GM20000 (cell line): ENCODE data around the gene POLR2F.
"Not testable (repeated sequence)": the region's sequence is repeated elsewhere in the genome, so short reads cannot be mapped to it uniquely, and the experiment has no call there.

Source experiments
- DNase-seq: peaks from one replicate; pipeline ENCODE4 v3.0.0; 2012; ENCODE audit warnings: low spot score
- CTCF ChIP-seq: IDR thresholded peaks from 2 replicates; pipeline ENCODE4 v1.5.1; 2012; ENCODE audit warnings: mild to moderate bottlenecking, control low read depth; ENCODE audit errors: extremely low read depth, missing control alignments

Gene POLR2F

GRCh38 chr22:37943825-37944198, 9.7 kb upstream of the POLR2F start:
- TF ChIP-seq CTCF = no peak
- DNase-seq = no peak

- not testable (repeated sequence) for DNase-seq
Measured at GRCh38 chr22:37944423-37944822, 9.1 kb upstream of the POLR2F start.

- not testable (repeated sequence) for DNase-seq
Measured at GRCh38 chr22:37947142-37947795, 6.2 kb upstream of the POLR2F start.

- TF ChIP-seq CTCF = no peak
- DNase-seq = no peak
Measured at GRCh38 chr22:37951305-37951704, 2.2 kb upstream of the POLR2F start.

GRCh38 chr22:37952629-37953028, 870 bp upstream of the POLR2F start:
- DNase-seq = not testable (repeated sequence)

GRCh38 chr22:37953062-37953436, 450 bp upstream of the POLR2F start:
- no peak for DNase-seq
- no peak for TF ChIP-seq CTCF

GRCh38 chr22:37954686-37955085, 1.2 kb downstream of the POLR2F start:
- no peak for DNase-seq
- no peak for TF ChIP-seq CTCF

- not testable (repeated sequence) for DNase-seq
Measured at GRCh38 chr22:37955825-37956397, 2.4 kb downstream of the POLR2F start.

- no peak for DNase-seq
- no peak for TF ChIP-seq CTCF
Measured at GRCh38 chr22:37957232-37957631, 3.7 kb downstream of the POLR2F start.
